Measurements from ENCODE around the gene CNN2. TPM values are rescaled to one million over a fixed set of nuclear protein-coding genes. Genes with fewer than 3 reads are reported as not detected.
A peak's percentile ranks its signal among the peaks of the same experiment; 100 is the strongest.

The CNN2 gene
- total and polyA plus RNA-seq, 2 donors from 2014 or later = 64.1 to 131 TPM

DNA sequence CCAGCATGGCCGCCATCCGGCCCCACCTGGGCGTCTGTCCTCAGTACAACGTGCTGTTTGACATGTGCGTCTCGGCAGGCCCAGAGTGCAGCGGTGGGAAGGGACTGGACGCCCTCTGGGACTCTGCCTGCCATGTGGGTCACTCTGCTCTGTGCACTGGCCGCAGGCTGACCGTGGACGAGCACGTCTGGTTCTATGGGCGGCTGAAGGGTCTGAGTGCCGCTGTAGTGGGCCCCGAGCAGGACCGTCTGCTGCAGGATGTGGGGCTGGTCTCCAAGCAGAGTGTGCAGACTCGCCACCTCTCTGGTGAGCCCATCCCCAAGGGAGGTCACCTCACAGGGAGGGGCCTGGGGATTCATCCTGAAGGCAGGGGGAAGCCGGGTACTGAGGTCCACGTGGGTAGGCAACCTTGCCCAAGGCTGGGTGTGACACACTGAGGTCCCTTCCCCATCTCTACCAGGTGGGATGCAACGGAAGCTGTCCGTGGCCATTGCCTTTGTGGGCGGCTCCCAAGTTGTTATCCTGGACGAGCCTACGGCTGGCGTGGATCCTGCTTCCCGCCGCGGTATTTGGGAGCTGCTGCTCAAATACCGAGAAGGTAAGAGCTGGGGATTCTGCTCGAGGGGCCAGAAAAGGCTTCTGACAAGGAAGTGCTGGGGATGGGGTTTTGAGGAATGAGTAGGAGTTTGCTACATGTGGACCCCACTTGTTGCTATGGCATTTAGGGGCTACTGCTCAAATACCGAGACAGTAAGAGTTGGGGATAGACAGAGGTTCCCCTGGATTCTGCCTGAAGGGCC lies 24.8 kb downstream of the CNN2 start:
- H3K9ac ChIP-seq (ENCODE audit: low read length in 3 of 3) = no peak overlapping the region
- no peaks in the 10 kb centered on the region for H3K27me3 ChIP-seq (ENCODE audit: control insufficient read depth, insufficient read depth, low read length)
- H3K4me3 ChIP-seq (ENCODE audit: low read length in 3 of 3) = no peak overlapping the region
- FAIRE-seq (no peak), DNase-seq (peak in 1 of 5 donors; percentile 39)
- H3K9me3 ChIP-seq (ENCODE audit: control insufficient read depth in 2 of 3, insufficient read depth in 1 of 3, low read length in 3 of 3) = peaks cover 0 to 2% (median 0%) of the 10 kb centered on the region in 3 donors
- no peak overlapping the region for H3K27ac ChIP-seq (ENCODE audit: low read depth in 2 of 2, low read length in 2 of 2)
- no peak for TF ChIP-seq CTCF (IDR thresholded peaks at IDR 0.05; ENCODE audit: borderline replicate concordance, extremely low read depth, insufficient read depth)
- H3K4me1 ChIP-seq (ENCODE audit: control insufficient read depth in 2 of 3, insufficient read depth in 2 of 3, low read depth in 1 of 3, low read length in 3 of 3) = no peaks in the 10 kb centered on the region
- H3K36me3 ChIP-seq (ENCODE audit: control insufficient read depth in 2 of 3, insufficient read depth in 3 of 3, low read length in 3 of 3) = no peaks in the 10 kb centered on the region
- intact Hi-C loops (cut with DNase I) = no loop called here

DNA sequence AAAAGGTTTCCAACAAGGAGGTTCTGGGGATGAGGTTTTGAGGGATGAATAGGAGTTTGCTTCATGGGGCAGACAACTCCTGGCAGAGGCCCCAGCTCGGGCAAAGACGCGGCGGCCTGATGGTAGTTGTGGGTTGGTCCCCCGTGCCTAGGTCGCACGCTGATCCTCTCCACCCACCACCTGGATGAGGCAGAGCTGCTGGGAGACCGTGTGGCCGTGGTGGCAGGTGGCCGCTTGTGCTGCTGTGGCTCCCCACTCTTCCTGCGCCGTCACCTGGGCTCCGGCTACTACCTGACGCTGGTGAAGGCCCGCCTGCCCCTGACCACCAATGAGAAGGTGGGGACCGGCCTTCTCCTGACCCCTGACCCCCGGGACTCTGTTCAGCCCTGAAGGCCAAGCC lies 25.4 kb downstream of the CNN2 start:
- intact Hi-C loops (cut with DNase I) = no loop called here
- no peak overlapping the region for H3K9ac ChIP-seq (ENCODE audit: low read length in 3 of 3)
- H3K36me3 ChIP-seq (ENCODE audit: control insufficient read depth in 2 of 3, insufficient read depth in 3 of 3, low read length in 3 of 3) = no peaks in the 10 kb centered on the region
- no peak overlapping the region for H3K4me3 ChIP-seq (ENCODE audit: low read length in 3 of 3)
- no peak overlapping the region for H3K27ac ChIP-seq (ENCODE audit: low read depth in 2 of 2, low read length in 2 of 2)
- DNase-seq (no peak), FAIRE-seq (no peak)
- peaks cover 0 to 8% (median 0%) of the 10 kb centered on the region in 3 donors for H3K9me3 ChIP-seq (ENCODE audit: control insufficient read depth in 2 of 3, insufficient read depth in 1 of 3, low read length in 3 of 3)
- H3K4me1 ChIP-seq (ENCODE audit: control insufficient read depth in 2 of 3, insufficient read depth in 2 of 3, low read depth in 1 of 3, low read length in 3 of 3) = no peaks in the 10 kb centered on the region
- H3K27me3 ChIP-seq (ENCODE audit: control insufficient read depth, insufficient read depth, low read length) = no peaks in the 10 kb centered on the region
- no peak for TF ChIP-seq CTCF (IDR thresholded peaks at IDR 0.05; ENCODE audit: borderline replicate concordance, extremely low read depth, insufficient read depth)

- intact Hi-C loops (cut with DNase I) = no loop called here
- Histone ChIP-seq H3K36me3 (ENCODE audit: control insufficient read depth in 2 of 3, insufficient read depth in 3 of 3, low read length in 3 of 3) (no peaks in the 10 kb centered on the region), H3K4me1 (ENCODE audit: control insufficient read depth in 2 of 3, insufficient read depth in 2 of 3, low read depth in 1 of 3, low read length in 3 of 3) (no peaks in the 10 kb centered on the region), H3K9ac (ENCODE audit: low read length in 3 of 3) (no peak overlapping the region), H3K27me3 (ENCODE audit: control insufficient read depth, insufficient read depth, low read length) (no peaks in the 10 kb centered on the region), H3K4me3 (ENCODE audit: low read length in 3 of 3) (no peak overlapping the region), H3K27ac (ENCODE audit: low read depth in 2 of 2, low read length in 2 of 2) (no peak overlapping the region), H3K9me3 (ENCODE audit: control insufficient read depth in 2 of 3, insufficient read depth in 1 of 3, low read length in 3 of 3) (peaks cover 0 to 14% (median 3%) of the 10 kb centered on the region in 3 donors)
- DNase-seq (no peak), FAIRE-seq (no peak)
- TF ChIP-seq CTCF (IDR thresholded peaks at IDR 0.05; ENCODE audit: borderline replicate concordance, extremely low read depth, insufficient read depth) = no peak
Observed at GRCh38 chr19:1052349-1052975, 26.1 kb downstream of the CNN2 start.

Data from kidney (tissue), 14 donors.